ENCODE data around the gene DNHD1.

DNHD1 gene

DNA sequence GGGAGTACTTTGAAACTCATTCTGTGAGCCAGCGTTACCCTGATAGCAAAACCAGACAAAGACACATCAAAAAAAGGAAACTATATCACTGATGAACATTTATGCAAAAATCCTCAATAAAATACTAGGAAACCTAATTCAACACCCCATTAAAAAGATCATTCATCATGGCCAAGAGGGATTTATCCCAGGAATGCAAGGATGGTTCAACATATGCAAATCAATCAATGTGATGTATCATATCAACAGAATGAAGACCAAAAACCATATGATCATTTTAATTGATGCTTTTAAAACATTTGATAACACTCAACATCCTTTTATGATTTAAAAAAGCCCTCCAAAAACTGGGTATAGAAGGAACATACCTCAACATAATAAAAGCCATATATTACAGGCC is 86.5 kb downstream of the DNHD1 start:
- TF ChIP-seq SPI1 (IDR thresholded peaks at IDR 0.05; ENCODE audit: borderline replicate concordance, low read depth) (no peak), GABPA (IDR thresholded peaks at IDR 0.05; ENCODE audit: low read depth) (no peak), POLR2AphosphoS5 (IDR thresholded peaks at IDR 0.05; ENCODE audit: low read depth) (no peak), REST (IDR thresholded peaks at IDR 0.05; ENCODE audit: insufficient replicate concordance, low read depth) (no peak)
- Histone ChIP-seq H3K27ac (replicated peaks) (no peak overlapping the region), H3K4me3 (replicated peaks; ENCODE audit: insufficient read depth, low read length) (no peak overlapping the region), H3K27me3 (ENCODE audit: insufficient read depth, poor library complexity, severe bottlenecking) (no peaks in the 10 kb centered on the region)
- DNase-seq (ENCODE audit: low read depth in 1 of 2, low spot score in 1 of 2), result no peak

DNA sequence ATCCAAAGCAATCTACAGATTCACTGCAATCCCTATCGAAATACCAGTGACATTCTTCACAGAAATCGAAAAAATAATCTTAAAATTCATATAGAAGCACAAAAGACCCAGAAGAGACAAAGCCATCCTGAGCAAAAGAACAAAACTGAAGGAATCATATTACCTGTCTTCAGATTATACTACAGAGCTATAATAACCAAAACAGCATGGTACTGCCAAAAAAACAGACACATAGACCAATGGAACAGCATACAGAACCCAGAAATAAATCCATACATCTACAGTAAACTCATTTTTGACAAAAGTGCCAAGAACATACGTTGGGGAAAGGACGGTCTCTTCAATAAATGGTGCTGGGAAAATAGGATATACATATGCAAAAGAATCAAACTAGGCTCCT is 87.4 kb downstream of the DNHD1 start:
- DNase-seq (ENCODE audit: low read depth in 1 of 2, low spot score in 1 of 2), result no peak
- Histone ChIP-seq H3K27ac (replicated peaks) (no peak overlapping the region), H3K4me3 (replicated peaks; ENCODE audit: insufficient read depth, low read length) (no peak overlapping the region), H3K27me3 (ENCODE audit: insufficient read depth, poor library complexity, severe bottlenecking) (no peaks in the 10 kb centered on the region)
- TF ChIP-seq POLR2AphosphoS5 (IDR thresholded peaks at IDR 0.05; ENCODE audit: low read depth) (no peak), REST (IDR thresholded peaks at IDR 0.05; ENCODE audit: insufficient replicate concordance, low read depth) (no peak), GABPA (IDR thresholded peaks at IDR 0.05; ENCODE audit: low read depth) (no peak), SPI1 (IDR thresholded peaks at IDR 0.05; ENCODE audit: borderline replicate concordance, low read depth) (no peak)
- TF ChIP-seq, protein P1, sequence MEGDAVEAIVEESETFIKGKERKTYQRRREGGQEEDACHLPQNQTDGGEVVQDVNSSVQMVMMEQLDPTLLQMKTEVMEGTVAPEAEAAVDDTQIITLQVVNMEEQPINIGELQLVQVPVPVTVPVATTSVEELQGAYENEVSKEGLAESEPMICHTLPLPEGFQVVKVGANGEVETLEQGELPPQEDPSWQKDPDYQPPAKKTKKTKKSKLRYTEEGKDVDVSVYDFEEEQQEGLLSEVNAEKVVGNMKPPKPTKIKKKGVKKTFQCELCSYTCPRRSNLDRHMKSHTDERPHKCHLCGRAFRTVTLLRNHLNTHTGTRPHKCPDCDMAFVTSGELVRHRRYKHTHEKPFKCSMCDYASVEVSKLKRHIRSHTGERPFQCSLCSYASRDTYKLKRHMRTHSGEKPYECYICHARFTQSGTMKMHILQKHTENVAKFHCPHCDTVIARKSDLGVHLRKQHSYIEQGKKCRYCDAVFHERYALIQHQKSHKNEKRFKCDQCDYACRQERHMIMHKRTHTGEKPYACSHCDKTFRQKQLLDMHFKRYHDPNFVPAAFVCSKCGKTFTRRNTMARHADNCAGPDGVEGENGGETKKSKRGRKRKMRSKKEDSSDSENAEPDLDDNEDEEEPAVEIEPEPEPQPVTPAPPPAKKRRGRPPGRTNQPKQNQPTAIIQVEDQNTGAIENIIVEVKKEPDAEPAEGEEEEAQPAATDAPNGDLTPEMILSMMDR (IDR thresholded peaks at IDR 0.05; ENCODE audit: insufficient read depth, low read length), result no peak

DNA sequence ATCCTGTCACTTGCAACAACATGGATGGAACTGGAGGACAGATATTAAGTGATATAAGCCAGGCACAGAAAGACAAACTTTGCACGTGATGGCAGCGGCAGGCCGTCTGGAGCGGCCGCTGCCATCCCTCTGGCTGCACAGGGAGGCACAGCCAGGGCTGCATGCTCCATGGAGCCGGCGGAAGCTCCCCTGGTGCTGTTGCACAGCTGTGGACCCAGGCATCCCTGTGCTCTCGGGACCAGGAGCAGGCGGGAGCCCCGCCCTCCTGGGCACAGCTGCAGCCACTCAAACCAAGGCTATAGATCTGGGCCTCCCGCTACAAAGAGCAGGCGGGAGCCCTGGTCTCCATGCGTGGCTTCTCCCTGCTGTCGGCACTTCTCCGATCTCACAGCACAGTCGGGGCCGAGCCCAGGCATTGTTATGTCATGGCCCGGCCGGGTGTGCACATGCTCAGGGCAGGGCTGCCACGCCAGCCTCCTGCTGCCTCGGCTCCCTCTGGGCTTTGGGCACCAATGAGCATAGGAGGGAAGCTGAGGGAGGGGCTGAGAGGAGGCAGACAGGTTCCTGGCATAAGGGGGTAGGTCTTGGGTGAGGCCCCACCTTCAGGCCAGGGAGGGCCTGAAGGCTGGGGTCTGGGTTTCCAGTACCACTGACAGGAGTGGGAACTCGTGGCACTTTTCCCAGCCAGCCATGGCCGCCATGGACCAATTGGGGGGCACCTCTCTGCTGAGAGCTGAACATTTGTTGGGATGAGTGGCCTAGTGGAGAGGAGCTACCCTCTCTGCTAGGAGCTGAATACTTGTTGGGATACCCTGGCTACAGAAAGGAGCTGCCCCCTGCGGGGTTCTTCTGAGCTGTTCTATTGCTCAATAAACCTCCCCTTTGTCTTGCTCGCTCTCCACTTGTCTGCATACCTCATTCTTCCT is 89.6 kb downstream of the DNHD1 start:
- H3K4me3 ChIP-seq (replicated peaks; ENCODE audit: insufficient read depth, low read length), result no peak overlapping the region
- DNase-seq (ENCODE audit: low read depth in 1 of 2, low spot score in 1 of 2), result no peak
- H3K27me3 ChIP-seq (ENCODE audit: insufficient read depth, poor library complexity, severe bottlenecking), result no peaks in the 10 kb centered on the region
- TF ChIP-seq POLR2AphosphoS5 (IDR thresholded peaks at IDR 0.05; ENCODE audit: low read depth), result no peak
- TF ChIP-seq GABPA (IDR thresholded peaks at IDR 0.05; ENCODE audit: low read depth), result no peak
- TF ChIP-seq, protein P1 (IDR thresholded peaks at IDR 0.05; ENCODE audit: insufficient read depth, low read length), result no peak
- no peak for TF ChIP-seq SPI1 (IDR thresholded peaks at IDR 0.05; ENCODE audit: borderline replicate concordance, low read depth)
- no peak overlapping the region for H3K27ac ChIP-seq (replicated peaks)

DNA sequence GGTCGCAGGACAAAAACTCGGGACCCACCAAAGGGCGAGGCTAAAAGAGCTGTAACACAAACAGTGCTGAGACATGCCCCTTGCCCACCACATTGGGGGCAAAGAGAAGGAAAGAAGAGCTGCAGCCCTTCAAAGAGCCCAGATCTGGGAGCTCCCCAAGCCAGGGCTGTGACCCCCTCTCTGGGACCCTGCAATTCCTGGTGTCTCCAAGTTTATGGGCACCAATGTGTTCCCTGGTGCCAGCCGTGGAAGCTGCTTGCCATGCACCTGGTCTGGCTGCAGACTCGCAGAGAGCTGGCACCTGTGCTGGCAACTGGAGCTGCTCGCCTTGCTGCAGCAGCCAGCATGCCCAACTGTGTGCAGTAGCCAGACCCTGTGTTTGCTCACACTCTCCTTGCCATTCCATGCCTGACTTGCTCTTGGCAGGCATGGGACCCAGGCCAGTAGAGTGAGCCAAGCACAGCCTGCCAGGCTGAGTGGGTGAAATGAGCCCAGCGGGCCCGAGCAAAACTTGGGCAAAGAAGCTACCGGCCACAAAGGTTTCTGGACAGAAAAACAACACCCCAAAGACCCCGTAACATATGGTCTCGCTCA is 90.4 kb downstream of the DNHD1 start:
- Histone ChIP-seq H3K4me3 (replicated peaks; ENCODE audit: insufficient read depth, low read length) (no peak overlapping the region), H3K27me3 (ENCODE audit: insufficient read depth, poor library complexity, severe bottlenecking) (no peaks in the 10 kb centered on the region), H3K27ac (replicated peaks) (no peak overlapping the region)
- DNase-seq (ENCODE audit: low read depth in 1 of 2, low spot score in 1 of 2), result no peak
- TF ChIP-seq REST (IDR thresholded peaks at IDR 0.05; ENCODE audit: insufficient replicate concordance, low read depth) (no peak), POLR2AphosphoS5 (IDR thresholded peaks at IDR 0.05; ENCODE audit: low read depth) (no peak), GABPA (IDR thresholded peaks at IDR 0.05; ENCODE audit: low read depth) (no peak), SPI1 (IDR thresholded peaks at IDR 0.05; ENCODE audit: borderline replicate concordance, low read depth) (no peak)
- TF ChIP-seq, protein P1 (IDR thresholded peaks at IDR 0.05; ENCODE audit: insufficient read depth, low read length), result no peak
